CD4-positive, alpha-beta memory T cell (primary cell): ENCODE data around the gene EEF1G. TPM values are rescaled to one million over a fixed set of nuclear protein-coding genes. Genes with fewer than 3 reads are reported as not detected.

Experiments used
- CTCF ChIA-PET: fragments of 350-600 bp; sonication (Branson Sonifier 250); formaldehyde crosslinking; loops from one replicate; lab custom pipeline; 2021; ENCODE audit warnings: inconsistent platforms; ENCODE audit not compliant: partially characterized antibody; lab: Charles Lee
- POLR2A ChIA-PET: fragments of 350-600 bp; sonication (Branson Sonifier 250); formaldehyde crosslinking; loops from one replicate; lab custom pipeline; 2021; ENCODE audit not compliant: partially characterized antibody; lab: Charles Lee
- DNase-seq, 5 donors: peaks; one replicate each; pipeline versions ENCODE4 v3.0.0 to v3.0.0-alpha.2; 2020 to 2022; ENCODE audit warnings: mixed read lengths in 1 of 5
- H3K27ac ChIP-seq: one replicate; pipeline ENCODE4 v1.7.0; 2013; ENCODE audit warnings: low read depth, low read length
- H3K27me3 ChIP-seq: 2 replicates; pipeline ENCODE4 v1.7.0; 2013; ENCODE audit warnings: mild to moderate bottlenecking, low read length, moderate library complexity; ENCODE audit not compliant: insufficient read depth
- H3K36me3 ChIP-seq: 2 replicates; pipeline ENCODE4 v1.7.0; 2013; ENCODE audit warnings: mild to moderate bottlenecking, low read length, moderate library complexity; ENCODE audit not compliant: insufficient read depth
- H3K4me1 ChIP-seq: 2 replicates; pipeline ENCODE4 v1.7.0; 2013; ENCODE audit warnings: mild to moderate bottlenecking, low read length, moderate library complexity; ENCODE audit not compliant: insufficient read depth
- H3K4me3 ChIP-seq, 2 donors: one replicate each; pipeline ENCODE4 v1.7.0; 2013; ENCODE audit warnings: low read length in 2 of 2, mild to moderate bottlenecking in 1 of 2
- H3K9me3 ChIP-seq, 2 donors: one replicate each; pipeline ENCODE4 v1.7.0; 2013; ENCODE audit warnings: low read length in 2 of 2, control low read depth in 1 of 2; ENCODE audit not compliant: control insufficient read depth in 1 of 2
- H3K27ac Mint-ChIP-seq, 7 donors: one replicate each; pipeline ENCODE4 v1.8.0; 2020 to 2021; ENCODE audit warnings: mixed read lengths in 7 of 7, mild to moderate bottlenecking in 6 of 7, inconsistent platforms in 3 of 7, moderate library complexity in 3 of 7
- H3K27me3 Mint-ChIP-seq, 2 donors: one replicate each; pipeline ENCODE4 v1.8.0; 2020 to 2021; ENCODE audit warnings: mixed read lengths in 2 of 2
- H3K36me3 Mint-ChIP-seq, 2 donors: one replicate each; pipeline ENCODE4 v1.8.0; 2020 to 2021; ENCODE audit warnings: mixed read lengths in 2 of 2, inconsistent platforms in 1 of 2, mild to moderate bottlenecking in 1 of 2
- H3K4me1 Mint-ChIP-seq, 4 donors: one replicate each; pipeline ENCODE4 v1.8.0; 2020 to 2021; ENCODE audit warnings: mixed read lengths in 4 of 4, mild to moderate bottlenecking in 1 of 4
- H3K4me3 Mint-ChIP-seq, 8 donors: one replicate each; pipeline ENCODE4 v1.8.0; 2020 to 2021; ENCODE audit warnings: mixed read lengths in 8 of 8, mild to moderate bottlenecking in 7 of 8, moderate library complexity in 6 of 8, inconsistent platforms in 3 of 8
- H3K9me3 Mint-ChIP-seq, 8 donors: one replicate each; pipeline ENCODE4 v1.8.0; 2020 to 2021; ENCODE audit warnings: mixed read lengths in 8 of 8, mild to moderate bottlenecking in 5 of 8, inconsistent platforms in 3 of 8, moderate library complexity in 1 of 8
- intact Hi-C: fragments of 100-400 bp; cut with micrococcal nuclease; formaldehyde crosslinking; loops from one replicate; pipeline ENCODE4 v1.15.1; 2023
- polyA plus RNA-seq, 2 donors: library from polyadenylated mRNA; unstranded; fragments of 300-500 nt; fragmentation: Illumina TruSeq; gene quantifications; one replicate each; pipeline ENCODE4 v1.2.3, GENCODE V29; 2021
- total RNA-seq, 2 experiments: library from RNA; stranded (reverse); gene quantifications; one replicate each; pipeline ENCODE4 v1.2.3, GENCODE V29; 2021

Gene EEF1G
- total and polyA plus RNA-seq, 4 experiments from 2014 or later: 1,453 to 1,910 (median 1,835) TPM

GRCh38 chr11:62604460-62605120 is 30.9 kb upstream of the EEF1G start:
- Histone ChIP-seq H3K4me3 (no peak overlapping the region), H3K36me3 (peaks cover 51% of the 10 kb centered on the region), H3K4me1 (peaks cover 32% of the 10 kb centered on the region), H3K9me3 (no peaks in the 10 kb centered on the region), H3K27ac (no peak overlapping the region), H3K27me3 (no peaks in the 10 kb centered on the region)
- ChIA-PET CTCF (interaction anchor here (0.6 to 3.0 kb wide), 2 partner anchors 12 to 37 kb away, joined by 3 to 14 read pairs; partner anchors contain the start of gene TUT1), POLR2A (interaction anchor here (1.0 to 6.3 kb wide), 7 partner anchors 9 to 276 kb away, joined by 3 to 168 read pairs (median 5); partner anchors contain the start of genes B3GAT3, C11orf98, CSKMT and INTS5)
- no peak for DNase-seq
- peaks cover 32 to 65% of the 10 kb centered on the region in 2 donors for H3K36me3 Mint-ChIP-seq
- H3K9me3 Mint-ChIP-seq: no peaks in the 10 kb centered on the region
- intact Hi-C loops: no loop called here
- H3K4me3 Mint-ChIP-seq: no peak overlapping the region
- no peaks in the 10 kb centered on the region for H3K27me3 Mint-ChIP-seq
- peak overlapping the region in 1 of 7 donors; percentile 42 for H3K27ac Mint-ChIP-seq
- peaks cover 22 to 53% (median 38%) of the 10 kb centered on the region in 4 donors for H3K4me1 Mint-ChIP-seq

GRCh38 chr11:62603776-62604299 is 30.1 kb upstream of the EEF1G start:
- H3K27ac ChIP-seq: no peak overlapping the region
- POLR2A ChIA-PET: interaction anchor here (1.0 to 6.3 kb wide), 8 partner anchors 8 to 277 kb away, joined by 3 to 168 read pairs (median 7); partner anchors contain the start of genes B3GAT3, C11orf98, CSKMT and EML3
- peaks cover 46% of the 10 kb centered on the region for H3K36me3 ChIP-seq

GRCh38 chr11:62603072-62603408 is 29.3 kb upstream of the EEF1G start:
- Histone ChIP-seq H3K27me3 (no peaks in the 10 kb centered on the region), H3K4me1 (peaks cover 32% of the 10 kb centered on the region), H3K9me3 (no peaks in the 10 kb centered on the region), H3K4me3 (no peak overlapping the region), H3K27ac (no peak overlapping the region), H3K36me3 (peaks cover 49% of the 10 kb centered on the region)
- ChIA-PET POLR2A (interaction anchor here (0.6 to 6.3 kb wide), 5 partner anchors 9 to 62 kb away, joined by 4 to 168 read pairs (median 24); partner anchors contain the start of genes C11orf98, CSKMT, EML3 and GANAB), CTCF (interaction anchor here (0.7 to 3.0 kb wide), 2 partner anchors 9 to 11 kb away, joined by 4 to 14 read pairs; partner anchors contain the start of gene TUT1)
- no peak for DNase-seq
- intact Hi-C loops: no loop called here
- no peaks in the 10 kb centered on the region for H3K27me3 Mint-ChIP-seq
- peak overlapping the region; percentile 29 to 92 (median 66) for H3K27ac Mint-ChIP-seq
- H3K4me1 Mint-ChIP-seq: peaks cover 33 to 59% (median 46%) of the 10 kb centered on the region in 4 donors
- H3K4me3 Mint-ChIP-seq: peak overlapping the region; percentile 60 to 83 (median 78)
- no peaks in the 10 kb centered on the region for H3K9me3 Mint-ChIP-seq
- H3K36me3 Mint-ChIP-seq: peaks cover 47 to 71% of the 10 kb centered on the region in 2 donors

More at GRCh38 chr11:62603776-62604299, 30.1 kb upstream of the EEF1G start:
- Mint-ChIP-seq H3K27ac (peak overlapping the region; percentile 29 to 92 (median 66)), H3K4me3 (peak overlapping the region in 6 of 8 donors; percentile 29 to 83 (median 78)), H3K9me3 (no peaks in the 10 kb centered on the region), H3K36me3 (peaks cover 40 to 65% of the 10 kb centered on the region in 2 donors), H3K27me3 (no peaks in the 10 kb centered on the region), H3K4me1 (peaks cover 27 to 53% (median 43%) of the 10 kb centered on the region in 4 donors)
- DNase-seq: no peak
- H3K9me3 ChIP-seq: no peaks in the 10 kb centered on the region
- intact Hi-C loops: no loop called here
- no peak overlapping the region for H3K4me3 ChIP-seq
- CTCF ChIA-PET: interaction anchor here (3.0 kb wide), 1 partner anchor 12 kb away, joined by 14 read pairs; the partner anchor contains the start of gene TUT1
- H3K4me1 ChIP-seq: peaks cover 32% of the 10 kb centered on the region
- no peaks in the 10 kb centered on the region for H3K27me3 ChIP-seq

- intact Hi-C loops: loop anchor here (1.0 kb wide), 1 partner anchor 10 kb away; the partner anchor contains the start of gene EML3
- peak overlapping the region; percentile 90 to 99 (median 98) for H3K27ac Mint-ChIP-seq
- peaks cover 33 to 59% (median 45%) of the 10 kb centered on the region in 4 donors for H3K4me1 Mint-ChIP-seq
- peak overlapping the region; percentile 91 to 99 (median 96) for H3K4me3 Mint-ChIP-seq
- DNase-seq: no peak
- H3K9me3 Mint-ChIP-seq: no peaks in the 10 kb centered on the region
- H3K36me3 ChIP-seq: peaks cover 49% of the 10 kb centered on the region
- H3K27ac ChIP-seq: peak overlapping the region; percentile 91
- H3K9me3 ChIP-seq: no peaks in the 10 kb centered on the region
- peak overlapping the region; percentile 56 to 65 for H3K4me3 ChIP-seq
- H3K27me3 ChIP-seq: no peaks in the 10 kb centered on the region
- ChIA-PET CTCF (interaction anchor here (0.7 to 3.0 kb wide), 9 partner anchors 9 to 178 kb away, joined by 3 to 25 read pairs (median 4); partner anchors contain the start of genes B3GAT3, C11orf98, CSKMT and INTS5), POLR2A (interaction anchor here (0.5 to 12.0 kb wide), 30 partner anchors 9 to 634 kb away, joined by 3 to 494 read pairs (median 8); partner anchors contain the start of genes B3GAT3, BSCL2, C11orf98 and CSKMT)
- peaks cover 47 to 71% of the 10 kb centered on the region in 2 donors for H3K36me3 Mint-ChIP-seq
- H3K4me1 ChIP-seq: peaks cover 34% of the 10 kb centered on the region
- no peaks in the 10 kb centered on the region for H3K27me3 Mint-ChIP-seq
These were observed 28.7 kb upstream of the EEF1G start for GRCh38 chr11:62602141-62603071.

GRCh38 chr11:62601372-62602140 is 27.9 kb upstream of the EEF1G start, which contains the start of gene MTA2:
Gene MTA2, minus strand, starts transcription at chr11:62601865. Its CDS starts 415 bp downstream, at chr11:62601450.
- H3K9me3 Mint-ChIP-seq: no peaks in the 10 kb centered on the region
- Histone ChIP-seq H3K9me3 (no peaks in the 10 kb centered on the region), H3K36me3 (peaks cover 50% of the 10 kb centered on the region), H3K4me3 (peak within 1 kb of the TSS; percentile 71 to 82), H3K27ac (peak within 1 kb of the TSS; percentile 91), H3K4me1 (peaks cover 35% of the 10 kb centered on the region), H3K27me3 (no peaks in the 10 kb centered on the region)
- H3K36me3 Mint-ChIP-seq: peaks cover 53 to 71% of the 10 kb centered on the region in 2 donors
- H3K4me1 Mint-ChIP-seq: peaks cover 33 to 60% (median 46%) of the 10 kb centered on the region in 4 donors
- peak; percentile 99 to 100 (median 100) for DNase-seq
- peak within 1 kb of the TSS; percentile 91 to 99 (median 96) for H3K4me3 Mint-ChIP-seq
- H3K27me3 Mint-ChIP-seq: no peaks in the 10 kb centered on the region
- CTCF ChIA-PET: interaction anchor here (1.0 to 2.3 kb wide), 9 partner anchors 9 to 177 kb away, joined by 3 to 25 read pairs (median 4); partner anchors contain the start of genes B3GAT3, C11orf98, CSKMT and INTS5
- intact Hi-C loops: loop anchor here (1.0 kb wide), 1 partner anchor 11 kb away; the partner anchor contains the start of gene EML3
- peak within 1 kb of the TSS; percentile 90 to 99 (median 98) for H3K27ac Mint-ChIP-seq
- POLR2A ChIA-PET: interaction anchor here (0.5 to 12.0 kb wide), 33 partner anchors 9 to 633 kb away, joined by 3 to 494 read pairs (median 6); partner anchors contain the start of genes AHNAK, B3GAT3, BSCL2 and C11orf98
